ENCODE data around the gene TPRX1.
"Not testable (repeated sequence)": the region's sequence is repeated elsewhere in the genome, so short reads cannot be mapped to it uniquely, and the experiment has no call there.

Gene TPRX1

DNA sequence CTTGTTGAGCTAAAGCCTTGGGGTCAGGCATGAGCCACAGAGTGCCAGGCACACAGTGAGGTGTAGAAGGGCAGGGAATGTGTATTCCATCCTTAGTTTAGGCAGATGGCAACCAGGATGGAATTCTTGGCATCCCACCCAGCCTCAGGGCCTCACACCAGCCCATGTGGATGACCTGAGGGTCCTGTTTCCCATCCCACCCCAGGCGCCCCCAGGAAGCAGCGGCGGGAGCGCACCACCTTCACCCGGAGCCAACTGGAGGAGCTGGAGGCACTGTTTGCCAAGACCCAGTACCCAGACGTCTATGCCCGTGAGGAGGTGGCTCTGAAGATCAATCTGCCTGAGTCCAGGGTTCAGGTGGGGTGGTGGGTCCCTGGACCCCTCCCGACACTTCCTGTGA, 31.7 kb upstream of the TPRX1 start:
- H3K4me3 ChIP-seq (ENCODE audit: low read depth, low read length), result no peak overlapping the region
- TF ChIP-seq CTCF (conservative IDR thresholded peaks at IDR 0.05; ENCODE audit: low read depth, low read length), result no peak
- DNase-seq (ENCODE audit: low read depth), result no peak

GRCh38 chr19:47832723-47833122, 28.4 kb upstream of the TPRX1 start:
- DNase-seq (ENCODE audit: low read depth), result no peak
- no peak overlapping the region for H3K4me3 ChIP-seq (ENCODE audit: low read depth, low read length)
- TF ChIP-seq CTCF (conservative IDR thresholded peaks at IDR 0.05; ENCODE audit: low read depth, low read length), result no peak

- no peak overlapping the region for H3K4me3 ChIP-seq (ENCODE audit: low read depth, low read length)
- TF ChIP-seq CTCF (conservative IDR thresholded peaks at IDR 0.05; ENCODE audit: low read depth, low read length), result no peak
- no peak for DNase-seq (ENCODE audit: low read depth)
Measured at GRCh38 chr19:47826800-47827199, 22.4 kb upstream of the TPRX1 start.

DNA sequence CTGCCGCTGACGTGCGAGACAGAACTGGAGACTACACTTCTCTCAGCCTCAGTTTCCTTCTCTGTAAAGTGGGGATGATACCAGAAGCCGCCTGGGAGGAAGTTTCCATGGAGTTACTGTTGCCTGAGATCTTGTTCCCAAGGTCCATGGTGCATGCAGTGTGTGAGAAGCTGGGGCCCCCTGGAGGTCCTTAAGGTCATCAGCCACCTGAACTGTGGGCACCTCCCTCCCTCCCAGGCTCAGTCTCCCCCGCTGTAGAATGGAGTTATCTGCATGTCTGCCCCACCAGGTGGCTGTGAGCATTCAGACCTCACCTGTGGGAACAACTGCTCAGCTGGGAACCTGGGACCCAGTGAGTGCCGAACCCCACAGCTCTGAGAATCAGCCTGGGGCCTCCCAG, 20.0 kb upstream of the TPRX1 start:
- TF ChIP-seq CTCF (conservative IDR thresholded peaks at IDR 0.05; ENCODE audit: low read depth, low read length), result no peak
- H3K4me3 ChIP-seq (ENCODE audit: low read depth, low read length), result no peak overlapping the region
- no peak for DNase-seq (ENCODE audit: low read depth)

GRCh38 chr19:47821460-47822020, 17.2 kb upstream of the TPRX1 start, which contains the start of gene CRX:
Gene CRX (plus strand): TSS chr19:47821937. CDS start chr19:47834444, 12,507 bp downstream.
- no peak for TF ChIP-seq CTCF (conservative IDR thresholded peaks at IDR 0.05; ENCODE audit: low read depth, low read length)
- no peak within 1 kb of the TSS for H3K4me3 ChIP-seq (ENCODE audit: low read depth, low read length)
- DNase-seq (ENCODE audit: low read depth), result no peak

- DNase-seq (ENCODE audit: low read depth), result no peak
- no peak for TF ChIP-seq CTCF (conservative IDR thresholded peaks at IDR 0.05; ENCODE audit: low read depth, low read length)
- H3K4me3 ChIP-seq (ENCODE audit: low read depth, low read length), result no peak overlapping the region
Measured at GRCh38 chr19:47820410-47820809, 16.1 kb upstream of the TPRX1 start.

DNA sequence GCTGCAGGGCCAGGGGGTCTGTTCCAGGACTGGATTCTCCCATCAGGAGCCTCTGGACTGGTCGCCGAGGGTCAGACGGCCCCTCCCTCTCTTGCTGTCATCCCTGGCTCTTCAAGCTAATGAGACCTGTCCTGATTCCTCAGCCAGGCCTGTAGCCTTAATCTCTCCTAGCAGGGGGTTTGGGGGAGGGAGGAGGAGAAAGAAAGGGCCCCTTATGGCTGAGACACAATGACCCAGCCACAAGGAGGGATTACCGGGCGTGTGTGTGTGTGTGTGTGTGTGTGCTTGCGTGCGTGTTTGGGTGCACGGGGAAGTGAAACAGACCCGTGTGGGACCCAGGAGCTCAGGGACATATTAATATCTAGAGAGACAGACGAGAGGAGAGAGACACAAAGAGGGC, 15.5 kb upstream of the TPRX1 start:
- H3K4me3 ChIP-seq (ENCODE audit: low read depth, low read length), result no peak overlapping the region
- no peak for TF ChIP-seq CTCF (conservative IDR thresholded peaks at IDR 0.05; ENCODE audit: low read depth, low read length)
- DNase-seq (ENCODE audit: low read depth), result no peak

- not testable (repeated sequence) for DNase-seq (ENCODE audit: low read depth)
Measured at GRCh38 chr19:47818221-47818620, 13.9 kb upstream of the TPRX1 start.

GRCh38 chr19:47816270-47816669, 11.9 kb upstream of the TPRX1 start:
- not testable (repeated sequence) for DNase-seq (ENCODE audit: low read depth); H3K4me3 ChIP-seq (ENCODE audit: low read depth, low read length)

More at GRCh38 chr19:47818221-47818620, 13.9 kb upstream of the TPRX1 start:
- not testable (repeated sequence) for H3K4me3 ChIP-seq (ENCODE audit: low read depth, low read length)

All from choroid plexus epithelial cell (primary cell).